GM15510 (cell line): Measurements from ENCODE around the gene RORB.

ENCODE experiments used
- POLR2A ChIP-seq: IDR thresholded peaks from 3 replicates; pipeline ENCODE4 v1.6.1; 2011; ENCODE audit warnings: borderline replicate concordance; ENCODE audit not compliant: insufficient read length; ENCODE audit errors: extremely low read depth

Gene RORB

DNA sequence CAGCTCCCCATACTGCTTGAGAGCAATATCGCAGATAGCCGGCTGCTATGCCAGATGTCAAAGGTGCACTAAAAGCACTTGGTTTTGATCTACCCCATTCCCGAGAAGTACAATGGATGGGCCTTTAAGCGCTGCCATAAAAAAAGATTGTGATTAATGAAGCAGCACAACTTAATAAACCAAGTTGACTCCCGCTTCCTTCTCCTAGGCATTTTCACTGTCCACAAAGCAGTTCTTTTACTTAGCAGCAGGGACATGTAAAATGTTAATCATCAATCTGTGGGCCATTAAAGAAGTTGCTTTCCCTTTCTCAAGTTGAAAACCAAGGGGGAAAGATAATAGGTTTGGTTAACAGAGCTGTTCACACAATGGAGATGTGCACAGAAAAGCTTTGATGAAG is 214.2 kb downstream of the RORB start:
- no peak for TF ChIP-seq POLR2A

DNA sequence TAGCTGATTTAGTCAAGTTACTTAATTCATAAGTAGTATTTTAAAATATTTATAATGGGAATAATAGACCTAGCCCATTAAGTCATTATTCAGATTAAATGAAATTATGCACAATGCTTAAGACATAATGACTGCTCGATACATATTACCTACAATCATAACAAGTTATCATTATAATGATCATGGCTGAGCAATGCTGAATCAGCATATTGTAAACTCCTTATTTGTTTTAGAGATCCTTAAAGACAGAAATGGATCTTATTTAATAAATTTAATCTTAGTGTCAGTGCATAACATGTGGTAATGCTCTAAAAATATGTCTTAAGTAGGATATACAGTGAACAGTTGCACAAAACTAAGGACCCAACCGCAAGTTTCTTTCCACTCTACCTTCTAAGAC is 221.6 kb downstream of the RORB start:
- TF ChIP-seq POLR2A = no peak

DNA sequence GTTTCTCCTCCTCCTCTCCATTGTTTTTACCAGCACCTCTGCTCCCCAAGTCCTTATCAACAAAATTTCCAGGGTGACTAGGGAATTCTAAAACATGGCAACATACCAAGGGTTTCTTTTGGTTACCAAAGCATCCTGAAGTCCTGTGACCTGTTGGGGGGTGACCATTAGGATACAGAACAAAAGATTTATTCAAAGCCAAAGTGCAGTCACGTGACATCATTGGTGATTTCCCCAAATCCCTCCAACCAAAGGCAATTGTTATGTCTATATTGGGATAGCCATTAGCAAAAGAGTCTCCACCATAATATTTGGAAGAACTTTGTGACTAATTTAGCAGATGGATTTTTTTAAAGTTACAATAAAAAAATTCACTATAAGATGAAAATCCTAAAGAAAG is 222.2 kb downstream of the RORB start:
- no peak for TF ChIP-seq POLR2A

DNA sequence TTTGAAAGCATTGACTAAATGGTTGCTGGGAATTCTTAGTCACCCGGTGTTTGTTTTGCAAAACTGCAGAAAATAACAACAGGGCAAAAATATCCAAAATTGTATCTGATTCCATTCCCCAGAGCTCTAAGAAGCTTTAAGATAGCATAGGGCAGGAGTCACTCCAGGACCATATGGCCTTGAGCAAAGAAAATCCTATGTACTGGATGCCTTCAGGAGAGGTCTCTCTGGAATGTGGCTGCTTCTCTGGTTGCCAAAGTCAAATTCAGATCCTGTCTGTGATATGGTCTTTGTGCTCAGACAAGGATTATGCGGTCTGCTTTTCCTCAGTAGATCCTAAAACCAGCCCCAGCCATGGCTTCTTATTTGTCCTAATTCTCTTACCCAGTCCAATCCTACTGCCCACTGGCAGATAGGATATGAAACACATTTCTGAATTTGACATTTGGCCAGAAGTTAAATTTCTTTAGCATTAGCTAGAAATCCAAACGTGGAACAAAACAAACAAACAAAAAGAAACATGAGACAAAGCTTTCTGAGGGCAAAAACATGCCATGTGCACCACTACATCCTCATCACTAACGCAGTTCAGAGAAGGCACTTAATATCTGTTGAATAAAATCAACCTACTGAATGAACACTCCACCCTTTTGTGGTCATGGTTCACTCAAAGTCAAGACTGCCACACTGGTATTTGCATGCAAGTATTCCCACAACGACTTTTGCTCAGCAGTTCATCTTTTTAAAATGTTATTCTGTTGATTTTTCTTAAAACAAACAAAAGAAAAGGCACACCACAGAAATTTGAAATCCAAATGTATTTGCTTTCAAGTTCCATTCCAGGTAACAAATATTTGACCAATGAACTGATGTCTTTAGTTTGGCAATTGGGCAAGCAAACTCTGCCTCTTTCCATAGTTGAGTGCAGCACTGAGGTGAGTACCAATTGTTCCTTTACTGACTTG is 224.8 kb downstream of the RORB start:
- no peak for TF ChIP-seq POLR2A

- TF ChIP-seq POLR2A = no peak
These were observed 227.2 kb downstream of the RORB start for GRCh38 chr9:74724317-74724716.

GRCh38 chr9:74726581-74726980 is 229.4 kb downstream of the RORB start:
- TF ChIP-seq POLR2A = no peak

DNA sequence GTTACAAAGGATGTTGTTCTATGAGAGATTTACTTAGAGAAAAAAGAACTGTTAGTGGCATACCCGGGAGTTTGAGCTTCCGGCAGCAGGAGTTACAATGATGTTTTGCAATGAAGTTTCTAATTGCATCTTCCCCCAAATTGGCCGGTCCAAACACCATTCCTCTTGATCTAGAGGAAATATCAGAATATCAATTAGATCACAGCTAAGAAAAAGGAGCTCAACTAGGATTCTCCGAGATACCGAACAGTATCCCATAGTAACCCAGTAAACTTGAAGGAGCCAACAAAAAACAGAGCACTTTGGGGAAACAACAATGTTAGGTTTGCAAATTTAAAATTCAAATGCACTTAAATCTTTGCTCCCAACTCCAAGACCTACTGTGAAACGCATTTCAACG is 231.0 kb downstream of the RORB start:
- TF ChIP-seq POLR2A = no peak

GRCh38 chr9:74729136-74729695 is 232.1 kb downstream of the RORB start:
- no peak for TF ChIP-seq POLR2A

GRCh38 chr9:74735761-74736160 is 238.6 kb downstream of the RORB start:
- TF ChIP-seq POLR2A = no peak

DNA sequence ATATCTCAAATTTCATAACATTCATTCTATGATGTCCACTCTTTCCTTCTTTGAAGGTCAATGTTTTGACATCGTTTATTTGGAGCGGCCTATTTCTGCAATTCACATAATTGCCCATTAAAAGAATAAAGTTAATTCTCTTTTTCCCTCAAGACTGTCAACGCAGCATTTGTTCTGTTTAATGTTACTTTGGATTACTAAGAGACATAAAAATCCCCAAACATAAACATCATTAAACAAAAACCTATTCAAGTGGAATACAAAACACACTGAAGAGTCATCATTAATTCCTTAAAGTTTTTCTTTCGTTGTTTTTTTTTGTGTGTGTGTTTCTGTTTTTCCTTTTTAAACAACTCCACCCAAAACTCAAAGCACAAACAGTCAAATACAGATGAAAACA is 239.5 kb downstream of the RORB start:
- TF ChIP-seq POLR2A = no peak

GRCh38 chr9:74742191-74742790 is 245.2 kb downstream of the RORB start:
- no peak for TF ChIP-seq POLR2A
